GM18505 (cell line): ENCODE results near the gene TMPRSS9.

Experiments
- ATAC-seq: cut with Tn5 transposase; IDR thresholded peaks from one replicate; pipeline ENCODE4 v1.9.1; 2021; ENCODE audit not compliant: unreplicated experiment
- POLR2A ChIP-seq: IDR thresholded peaks from 4 replicates; pipeline ENCODE4 v1.6.1; 2011; ENCODE audit warnings: borderline replicate concordance; ENCODE audit not compliant: insufficient read depth, insufficient read length; ENCODE audit errors: extremely low read depth

Gene TMPRSS9

DNA sequence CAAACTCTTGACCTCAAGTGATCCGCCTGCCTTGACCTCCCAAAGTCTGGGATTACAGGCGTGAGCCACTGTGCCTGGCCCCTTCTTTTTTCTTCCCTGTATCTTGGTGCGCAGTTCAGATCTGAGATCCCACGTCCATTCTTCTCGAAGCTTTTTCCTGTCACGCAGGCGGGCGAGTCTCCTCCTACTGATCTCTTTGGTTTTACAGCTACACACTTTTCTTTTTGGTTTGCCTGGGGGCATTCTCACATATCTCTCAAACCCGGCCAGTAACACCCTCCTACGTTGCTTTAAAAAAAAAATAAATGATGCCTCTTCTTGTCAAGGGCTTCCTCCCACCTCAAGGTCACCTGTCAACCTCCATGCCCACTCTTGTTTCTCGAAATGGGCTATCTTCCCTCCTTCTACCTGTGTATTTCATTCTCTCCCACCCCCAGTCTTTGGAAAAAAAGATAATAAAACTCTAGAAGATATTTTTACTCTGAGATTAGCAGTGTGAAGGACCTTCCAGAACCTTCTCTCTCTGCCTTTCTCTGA, 12.1 kb downstream of the TMPRSS9 start:
- ATAC-seq = no peak
- TF ChIP-seq POLR2A = no peak

DNA sequence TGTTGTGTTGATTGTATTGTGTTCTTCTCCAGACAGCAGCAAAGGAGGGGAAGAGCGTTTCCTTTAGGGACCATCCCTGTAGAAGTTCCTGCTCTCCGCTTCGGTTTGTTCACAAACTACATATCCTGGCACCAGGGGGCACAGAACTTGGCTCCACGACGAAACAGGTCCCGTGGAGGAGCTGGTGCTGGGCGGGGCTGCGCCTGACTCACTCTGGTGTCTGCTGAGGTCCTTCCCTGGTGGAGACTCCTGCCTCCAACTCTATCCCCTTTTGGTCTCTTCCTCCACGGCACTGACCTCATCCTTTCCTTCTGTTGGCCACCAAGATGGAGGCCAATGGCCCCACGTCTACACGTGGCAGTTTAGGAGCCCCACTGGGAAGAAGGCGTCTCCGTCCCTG, 14.7 kb downstream of the TMPRSS9 start:
- no peak for TF ChIP-seq POLR2A
- ATAC-seq = no peak

- no peak for ATAC-seq
- TF ChIP-seq POLR2A = no peak
Observed at GRCh38 chr19:2375353-2376121, 15.5 kb downstream of the TMPRSS9 start.

GRCh38 chr19:2376784-2377519, 16.9 kb downstream of the TMPRSS9 start:
- no peak for ATAC-seq
- TF ChIP-seq POLR2A = no peak

GRCh38 chr19:2380567-2380966, 20.5 kb downstream of the TMPRSS9 start:
- no peak for ATAC-seq
- TF ChIP-seq POLR2A = no peak

DNA sequence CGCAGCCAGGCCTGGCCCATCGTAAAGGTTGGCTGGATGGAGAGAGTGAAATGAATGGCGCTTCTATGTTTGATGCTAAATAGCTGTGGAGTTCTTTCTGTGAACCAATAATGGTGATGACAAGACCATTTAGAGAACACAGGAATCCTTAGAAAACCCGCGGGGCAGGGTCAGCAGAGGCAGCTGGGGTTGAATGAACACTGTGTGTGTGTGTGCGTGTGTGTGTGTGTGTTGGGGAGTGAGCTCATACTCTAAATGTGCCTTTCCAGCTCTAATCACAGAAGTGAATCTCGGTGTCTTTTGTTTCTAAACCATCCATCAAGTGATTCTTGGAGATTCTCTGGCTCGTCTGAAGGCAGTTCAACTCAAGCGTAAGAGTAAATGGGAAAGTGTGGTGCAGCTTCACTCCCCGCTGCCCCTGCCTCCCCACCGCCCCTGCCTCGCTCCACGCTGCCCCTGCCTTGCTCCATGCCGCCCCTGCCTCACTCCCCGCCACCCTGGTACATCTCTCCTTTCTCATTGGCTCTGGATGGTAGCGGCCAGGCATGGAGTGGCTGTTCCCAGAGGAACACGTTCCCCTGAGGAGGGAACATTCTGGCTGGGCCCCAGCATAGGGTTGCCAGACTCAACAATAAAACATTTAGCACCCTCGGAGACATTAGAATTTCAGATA, 21.2 kb downstream of the TMPRSS9 start:
- TF ChIP-seq POLR2A = no peak
- no peak for ATAC-seq

DNA sequence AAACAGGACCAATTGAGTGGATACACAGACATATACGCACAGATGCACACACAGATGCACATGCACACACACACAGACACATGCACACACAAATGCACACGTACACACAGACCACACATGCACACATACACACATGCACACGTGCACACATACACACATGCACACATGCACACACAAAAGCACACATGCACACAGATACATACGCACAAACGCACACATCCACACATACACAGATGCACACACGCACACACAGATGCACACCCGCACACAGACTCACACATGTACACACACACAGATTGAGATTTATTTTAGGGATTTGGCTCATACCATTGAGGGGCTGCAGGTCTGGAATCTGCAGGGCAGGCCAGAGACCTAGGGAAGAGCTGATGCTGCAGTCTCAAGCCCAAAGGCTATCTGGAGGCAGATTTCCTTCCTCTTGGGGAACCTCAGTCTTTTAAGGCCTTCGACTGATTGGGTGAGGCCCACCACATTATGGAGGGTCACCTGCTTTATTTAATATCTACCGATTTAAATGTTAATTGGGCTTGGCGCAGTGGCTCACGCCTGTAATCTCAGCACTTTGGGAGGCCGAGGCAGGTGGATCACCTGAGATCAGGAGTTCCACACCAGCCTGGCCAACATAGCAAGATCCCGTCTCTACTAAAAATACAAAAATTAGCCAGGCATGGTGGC, 22.6 kb downstream of the TMPRSS9 start:
- no peak for TF ChIP-seq POLR2A
- no peak for ATAC-seq

- ATAC-seq = no peak
- no peak for TF ChIP-seq POLR2A
Observed at GRCh38 chr19:2385053-2385721, 25.1 kb downstream of the TMPRSS9 start.

DNA sequence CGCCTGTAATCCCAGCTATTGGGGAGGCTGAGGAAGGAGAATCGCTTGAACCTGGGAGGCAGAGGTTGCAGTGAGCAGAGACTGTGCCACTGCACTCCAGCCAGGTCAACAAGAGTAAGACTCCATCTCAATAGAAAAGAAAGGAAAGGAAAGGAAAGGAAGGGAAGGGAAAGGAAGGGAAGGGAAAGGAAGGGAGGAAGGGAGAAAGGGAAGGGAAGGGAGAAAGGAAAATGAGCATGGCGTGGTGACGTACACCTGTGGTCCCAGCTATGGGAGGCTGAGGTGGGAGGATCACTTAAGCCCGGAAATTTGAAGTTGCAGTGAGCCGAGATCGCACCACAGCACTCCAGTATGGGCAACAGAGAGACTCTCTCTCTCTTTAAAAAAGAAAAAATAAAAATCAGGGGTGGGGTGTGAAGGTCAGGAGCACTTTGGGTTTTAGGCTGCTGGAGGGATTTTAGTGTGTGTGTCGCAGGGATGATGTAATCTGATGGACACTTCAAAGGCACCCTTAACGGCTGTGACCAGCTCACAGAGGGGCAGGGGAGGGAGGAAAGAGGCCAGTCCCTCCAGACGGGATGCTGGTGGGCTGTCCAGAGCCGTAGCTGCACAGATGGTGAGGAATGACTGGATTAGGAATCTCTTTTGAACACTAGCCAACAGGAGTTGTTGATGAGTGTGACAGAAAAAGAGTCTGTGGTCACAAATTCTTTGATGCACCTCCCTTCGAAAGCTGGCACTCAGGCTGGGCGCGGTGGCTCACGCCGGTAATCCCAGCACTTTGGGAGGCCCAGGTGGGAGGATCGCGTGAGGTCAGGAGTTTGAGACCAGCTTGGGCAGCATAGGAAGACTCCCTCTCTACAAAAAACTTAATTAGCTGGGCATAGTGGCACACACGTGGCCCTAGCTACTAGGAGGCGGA, 27.6 kb downstream of the TMPRSS9 start:
- ATAC-seq = no peak
- TF ChIP-seq POLR2A = no peak

DNA sequence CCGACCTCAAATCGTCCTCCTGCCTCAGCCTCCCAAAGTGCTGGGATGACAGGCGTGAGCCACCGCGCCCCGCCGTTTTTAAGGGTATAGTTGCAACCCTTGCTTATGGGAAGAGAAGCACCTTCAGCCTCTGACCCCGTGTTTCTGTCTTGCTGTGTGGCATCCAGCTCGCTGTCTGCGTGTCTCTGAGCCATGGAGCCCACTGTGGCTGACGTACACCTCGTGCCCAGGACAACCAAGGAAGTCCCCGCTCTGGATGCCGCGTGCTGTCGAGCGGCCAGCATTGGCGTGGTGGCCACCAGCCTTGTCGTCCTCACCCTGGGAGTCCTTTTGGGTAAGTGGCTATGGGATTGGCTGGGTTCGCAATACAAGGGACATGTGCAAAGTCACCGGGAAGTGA, 29.5 kb downstream of the TMPRSS9 start:
- no peak for TF ChIP-seq POLR2A
- no peak for ATAC-seq

- no peak for TF ChIP-seq POLR2A
- ATAC-seq = no peak
Observed at GRCh38 chr19:2391118-2391725, 31.2 kb downstream of the TMPRSS9 start.
